HG03520 (cell line): ENCODE data around the gene STAP2.
A peak's percentile ranks its signal among the peaks of the same experiment; 100 is the strongest.
"Not testable (repeated sequence)": the region's sequence is repeated elsewhere in the genome, so short reads cannot be mapped to it uniquely, and the experiment has no call there.

Experiments used
- ATAC-seq: cut with Tn5 transposase; IDR thresholded peaks from one replicate; pipeline ENCODE4 v1.9.1; 2021; ENCODE audit warnings: mild to moderate bottlenecking, moderate library complexity; ENCODE audit not compliant: unreplicated experiment

Gene STAP2

GRCh38 chr19:4328991-4329681, 9.5 kb downstream of the STAP2 start:
- ATAC-seq = not testable (repeated sequence)

DNA sequence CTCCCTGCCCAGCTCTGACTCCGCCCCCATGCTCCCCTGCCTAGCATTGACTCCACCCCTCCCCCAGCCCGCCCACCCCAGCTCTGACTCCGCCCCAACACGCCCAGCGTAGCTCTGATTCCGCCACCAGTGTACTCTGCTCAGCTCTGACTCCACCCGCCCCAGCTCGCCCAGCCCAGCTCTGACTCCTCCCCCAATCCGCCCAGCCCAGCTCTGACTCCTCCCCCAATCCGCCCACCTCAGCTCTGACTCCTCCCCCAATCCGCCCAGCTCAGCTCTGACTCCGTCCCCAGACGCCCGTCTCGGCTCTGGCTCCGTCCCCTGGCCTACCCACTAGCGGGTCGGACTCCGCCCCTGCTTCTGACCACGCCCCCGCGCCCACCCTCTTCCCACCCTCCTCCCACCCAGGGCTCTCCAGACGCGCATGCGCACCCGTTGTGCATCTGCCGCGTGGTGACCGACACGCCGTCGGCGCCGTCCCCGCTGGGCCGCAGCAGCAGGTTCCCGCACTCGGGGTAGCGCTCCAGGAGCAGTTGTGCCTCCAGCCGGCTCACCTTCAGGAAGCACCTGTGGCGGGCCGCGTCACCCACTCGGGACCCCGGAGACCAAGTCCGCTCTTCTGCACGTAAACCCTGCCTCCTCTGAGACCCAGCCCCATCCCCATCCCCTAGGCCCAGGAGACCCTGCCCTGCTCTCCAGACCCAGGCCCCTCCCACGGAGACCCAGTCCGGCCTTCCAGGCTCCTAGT, 10.2 kb downstream of the STAP2 start:
- ATAC-seq = peak; percentile 63

DNA sequence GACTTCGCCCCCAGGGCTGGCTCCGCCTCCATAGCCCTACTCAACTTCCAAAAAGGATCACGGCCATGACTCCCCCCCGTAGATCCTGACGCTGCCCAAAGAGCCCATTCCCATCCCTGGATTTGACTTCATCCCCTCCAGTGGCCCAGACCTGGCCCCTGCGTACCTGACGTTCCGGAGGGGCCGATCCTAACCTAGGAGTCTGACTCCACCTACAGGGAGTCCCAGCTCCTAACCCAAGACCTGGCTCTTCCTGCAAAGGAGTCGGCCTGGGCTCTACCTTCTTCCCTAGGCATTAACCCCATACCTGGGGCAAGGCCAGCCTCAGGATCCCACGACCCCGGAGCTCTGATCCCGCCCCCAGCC, 10.8 kb downstream of the STAP2 start:
- ATAC-seq = no peak

- ATAC-seq = no peak
These were observed 11.3 kb downstream of the STAP2 start for GRCh38 chr19:4327252-4327876.

DNA sequence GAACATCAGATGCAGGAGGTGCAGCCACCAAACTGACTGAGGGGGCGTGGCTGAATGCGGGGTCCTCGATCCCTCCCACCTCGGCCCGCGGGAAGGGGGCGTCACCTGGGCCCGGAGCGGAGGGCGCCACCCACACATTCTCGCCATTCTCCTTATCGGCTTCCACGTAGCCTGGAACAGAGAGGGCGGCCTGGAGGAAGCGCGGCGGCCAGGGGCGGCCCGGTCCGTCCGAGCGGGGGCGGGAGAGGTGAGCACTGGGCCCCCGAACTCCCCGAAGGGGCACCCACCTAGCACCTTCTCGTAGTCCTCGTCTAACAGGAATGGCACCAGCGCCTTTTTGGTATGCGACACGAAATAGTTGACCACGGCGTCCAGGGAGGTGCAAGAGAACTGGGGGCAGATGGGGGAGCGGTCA, 11.8 kb downstream of the STAP2 start:
- no peak for ATAC-seq

- no peak for ATAC-seq
These were observed 12.3 kb downstream of the STAP2 start for GRCh38 chr19:4326215-4326836.

DNA sequence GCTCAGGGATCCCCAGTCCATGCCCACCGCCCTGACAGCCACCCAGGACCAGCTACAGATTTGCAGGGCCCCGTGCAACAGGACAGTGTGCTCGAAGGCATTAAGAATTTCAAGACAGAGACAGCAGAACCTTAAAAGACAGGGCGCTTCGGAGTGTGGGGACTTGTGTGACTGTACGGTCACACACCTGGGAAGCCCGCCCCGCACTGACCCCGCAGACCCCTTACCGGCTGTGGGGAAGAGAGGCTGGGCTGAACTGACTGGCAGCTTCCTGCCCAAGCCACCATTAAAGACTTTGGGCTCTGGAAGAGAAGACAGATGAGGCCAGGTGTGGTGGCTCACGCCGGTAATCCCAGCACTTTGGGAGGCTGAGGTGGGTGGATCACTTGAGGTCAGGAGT, 14.4 kb downstream of the STAP2 start:
- no peak for ATAC-seq

DNA sequence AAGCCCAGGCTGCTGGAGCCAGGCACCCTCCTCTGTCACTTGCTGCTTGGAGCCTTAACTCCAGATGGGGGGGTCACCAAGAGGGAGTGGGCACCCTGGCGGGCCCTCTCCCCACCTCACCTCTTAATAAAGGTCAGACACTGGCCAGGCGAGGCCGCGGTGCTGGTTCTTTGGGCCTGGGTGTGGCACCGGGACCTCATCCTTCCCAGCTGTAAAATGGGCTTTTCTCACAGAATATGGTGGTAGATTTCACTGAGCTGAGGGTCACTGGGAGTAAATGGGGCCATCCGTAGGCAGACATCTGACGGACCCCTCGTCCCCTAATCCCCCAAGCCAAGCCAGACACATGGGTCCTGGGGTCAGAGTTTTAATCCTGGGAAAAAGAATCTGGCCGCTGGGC, 14.9 kb downstream of the STAP2 start:
- ATAC-seq = no peak

GRCh38 chr19:4322942-4323665, 15.5 kb downstream of the STAP2 start:
- no peak for ATAC-seq

GRCh38 chr19:4320419-4320818, 18.2 kb downstream of the STAP2 start:
- no peak for ATAC-seq

GRCh38 chr19:4319067-4319718, 19.4 kb downstream of the STAP2 start:
- no peak for ATAC-seq

GRCh38 chr19:4318460-4318859, 20.2 kb downstream of the STAP2 start:
- ATAC-seq = no peak

DNA sequence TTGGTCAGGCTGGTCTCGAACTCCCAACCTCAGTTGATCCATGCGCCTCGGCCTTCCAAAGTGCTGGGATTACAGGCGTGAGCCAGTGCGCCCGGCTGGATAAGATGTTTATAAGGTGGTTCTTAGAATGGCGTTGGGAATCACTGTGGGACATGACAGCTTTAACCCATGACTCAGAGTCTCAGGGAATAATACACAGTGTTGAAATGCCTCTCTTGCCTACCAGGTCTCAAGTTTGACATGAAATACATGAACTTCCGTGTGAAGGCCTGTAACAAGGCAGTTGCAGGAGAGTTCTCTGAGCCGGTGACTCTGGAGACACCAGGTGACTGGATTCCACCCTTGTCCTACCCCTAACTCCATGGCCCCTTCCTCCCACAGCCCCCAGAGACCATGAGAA, 21.7 kb downstream of the STAP2 start:
- no peak for ATAC-seq

DNA sequence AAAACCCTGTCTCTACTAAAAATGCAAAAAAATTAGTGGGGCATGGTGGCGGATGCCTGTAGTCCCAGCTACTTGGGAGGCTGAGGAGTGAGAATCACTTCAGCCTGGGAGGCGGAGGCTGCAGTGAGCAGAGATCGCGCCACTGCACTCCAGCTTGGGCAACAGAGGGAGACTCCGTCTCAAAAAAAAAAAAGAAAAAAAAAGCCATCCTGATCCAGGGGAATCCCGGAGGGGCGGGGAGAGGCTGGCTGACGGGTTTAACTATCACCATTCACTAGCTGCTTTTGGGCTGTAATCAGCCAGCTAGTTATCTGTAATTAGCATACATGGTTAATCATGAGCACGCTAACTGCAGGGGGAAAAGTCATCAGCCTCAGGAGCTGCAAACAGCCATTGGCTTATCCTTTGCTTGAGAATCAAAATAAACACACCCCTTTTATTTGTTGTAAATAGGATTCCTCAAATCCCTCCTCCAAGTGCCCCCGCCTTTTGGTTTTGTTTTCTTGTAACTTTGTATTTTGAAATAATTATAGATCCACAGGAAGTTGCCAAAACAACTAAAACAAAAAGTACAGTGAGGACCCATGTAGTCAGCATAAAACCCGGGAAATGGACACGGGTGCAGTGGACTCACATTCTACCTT, 24.7 kb downstream of the STAP2 start:
- no peak for ATAC-seq

DNA sequence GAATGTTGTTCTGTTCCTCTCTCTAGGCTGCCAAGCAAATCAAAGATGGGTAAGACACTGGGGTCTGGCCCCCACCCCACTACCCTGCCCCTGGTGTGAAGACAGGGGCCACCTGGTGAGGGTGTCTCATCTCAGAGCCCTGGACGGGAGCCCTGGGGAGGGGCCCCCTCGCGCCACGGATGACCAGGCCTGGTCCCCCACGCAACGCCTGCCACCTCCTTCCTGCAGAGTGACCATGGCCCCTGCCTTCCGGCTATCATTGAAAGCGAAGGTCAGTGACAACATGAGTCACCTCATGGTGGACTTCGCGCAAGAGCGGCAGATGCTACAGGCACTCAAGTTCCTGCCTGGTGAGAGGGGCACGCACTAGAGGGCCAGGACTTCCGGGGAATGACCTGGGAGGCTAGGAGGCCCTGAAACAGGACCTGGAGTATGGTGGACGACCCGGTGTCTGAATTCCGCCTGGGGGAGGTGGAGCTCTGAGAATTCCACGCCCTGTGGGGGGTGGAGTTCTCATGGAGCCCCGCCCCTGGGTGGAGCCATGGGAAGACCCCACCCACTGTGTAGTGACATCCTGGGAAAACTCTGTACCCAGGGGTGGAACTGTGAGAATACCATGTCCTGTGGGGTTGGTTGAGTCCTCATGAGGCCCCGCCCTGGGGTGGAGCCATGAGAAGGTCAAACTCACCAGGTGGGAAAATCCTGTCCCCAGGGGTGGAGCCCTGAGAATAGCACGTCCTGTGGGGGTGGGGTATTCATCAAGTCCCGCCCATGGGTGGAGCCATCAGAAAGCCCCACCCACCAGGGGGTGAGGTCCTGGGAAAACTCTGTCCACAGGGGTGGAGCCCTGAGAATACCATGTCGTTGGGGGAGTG, 28.1 kb downstream of the STAP2 start:
- no peak for ATAC-seq

- ATAC-seq = no peak
These were observed 33.0 kb downstream of the STAP2 start for GRCh38 chr19:4305659-4306058.

DNA sequence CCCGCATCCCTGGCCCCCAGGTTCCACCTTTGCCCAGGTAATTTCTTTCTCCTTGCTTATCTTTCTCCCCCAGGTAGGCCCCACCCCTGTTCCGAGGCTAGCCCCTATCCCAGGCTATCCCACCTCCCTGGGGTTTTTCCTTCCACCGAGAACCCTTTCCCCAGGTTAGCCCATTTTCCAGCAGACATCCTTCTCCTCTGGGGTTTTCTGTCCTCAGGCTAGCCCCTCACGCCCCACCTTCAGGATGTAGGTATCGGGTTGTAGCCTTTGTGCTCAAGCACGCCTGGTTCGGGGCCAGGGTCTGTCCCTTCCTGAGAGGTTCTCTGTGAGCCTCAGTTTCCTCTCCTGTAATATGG, 33.4 kb downstream of the STAP2 start:
- ATAC-seq = no peak

DNA sequence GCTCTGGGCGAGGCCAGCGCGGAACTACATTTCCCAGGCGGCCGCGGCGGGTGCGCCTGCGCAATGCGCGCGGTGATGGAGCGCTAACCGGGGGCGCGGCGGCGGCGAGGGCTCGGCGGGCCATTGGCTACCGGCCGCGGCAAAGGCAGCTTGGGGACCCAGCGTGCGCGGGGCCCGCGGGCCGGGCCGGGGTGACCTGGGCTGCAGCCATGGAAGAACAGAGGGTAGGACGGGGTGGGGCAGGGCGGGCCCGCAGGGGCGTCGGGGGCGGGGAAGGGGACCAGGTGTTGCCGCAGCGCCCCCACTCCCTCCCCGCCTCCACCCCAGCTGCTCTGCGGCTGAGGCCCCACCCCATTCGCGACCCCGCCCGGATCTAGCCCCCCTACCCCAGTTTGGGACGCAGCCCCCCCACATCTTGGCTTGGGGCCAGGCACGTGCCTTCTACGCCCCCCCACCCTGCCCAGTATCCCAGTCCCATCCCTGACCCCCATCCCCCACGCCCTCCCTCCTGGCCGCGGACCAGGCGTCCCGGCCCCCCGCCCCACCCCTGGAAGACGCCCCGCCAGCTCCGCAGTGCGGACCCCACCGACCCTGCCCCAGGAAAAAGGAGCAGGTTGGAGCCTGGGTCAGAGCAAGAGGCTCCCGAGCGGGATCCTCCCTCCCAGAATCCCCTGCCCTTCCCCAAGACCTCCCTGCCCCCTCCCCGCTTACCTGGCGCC, 33.9 kb downstream of the STAP2 start, which contains the start of gene FSD1:
FSD1 (plus strand) TSS at position 61 of the 719 bp plus-strand sequence; CDS start at position 210, 149 bp downstream.
- no peak for ATAC-seq
